Aortic smooth muscle cell (primary cell): ENCODE measurements around the gene PRDM5. TPM values are rescaled to one million over a fixed set of nuclear protein-coding genes. Genes with fewer than 3 reads are reported as not detected.

Source experiments
- total RNA-seq: library from RNA; depleted of rRNA; stranded (reverse); fragments of >200 nt; gene quantifications from 2 replicates; pipeline ENCODE4 v1.2.3, GENCODE V29; 2014

PRDM5 gene
- total RNA-seq: 13.1 and 13.4 TPM in 2 replicates

DNA sequence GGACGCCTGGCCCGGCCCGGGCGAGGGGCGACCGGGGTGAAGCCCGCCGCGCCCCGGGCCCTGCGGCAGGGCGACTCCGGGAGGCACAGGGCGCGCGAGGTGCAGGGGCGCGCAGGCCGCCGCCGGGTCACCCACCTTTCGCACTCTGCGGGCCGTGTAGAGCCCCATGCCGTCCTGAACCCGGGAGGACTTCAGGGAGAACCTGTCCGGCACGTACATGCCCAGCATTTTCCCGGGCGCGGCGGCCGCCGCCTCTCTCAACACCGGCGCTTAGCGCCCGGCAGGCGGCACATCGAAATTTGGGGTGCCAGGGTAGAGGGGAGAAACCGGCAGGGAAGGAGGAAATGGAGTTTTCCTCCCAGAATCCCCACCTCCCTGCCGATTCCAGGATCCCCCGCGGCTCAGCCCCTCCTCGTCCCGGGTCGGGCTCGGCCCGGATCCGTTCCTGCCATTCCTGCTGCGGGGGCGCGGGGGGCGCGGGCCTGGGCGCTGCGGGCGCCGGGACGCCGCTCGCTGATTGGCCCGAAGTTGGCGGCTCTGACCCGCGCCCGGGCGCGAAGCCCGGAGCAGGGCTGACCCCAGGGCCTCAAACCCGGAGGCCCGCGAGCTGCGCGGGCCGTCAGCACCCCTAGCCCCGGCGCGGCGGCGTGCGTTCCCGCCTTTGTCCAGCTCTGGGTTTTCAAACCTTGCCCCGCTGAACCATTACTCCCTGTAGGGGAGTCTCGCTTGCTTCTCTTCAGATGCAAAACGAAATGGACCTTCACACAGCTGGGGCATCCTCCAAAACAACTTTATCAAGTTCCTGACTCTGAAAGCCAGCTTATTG lies at the start of gene PRDM5:
TSS of gene PRDM5 (minus strand) at position 346 of the 826 bp plus-strand sequence. CDS start at position 228, 118 bp downstream.

Other genes with a start within 250 kb of the PRDM5 start
- gene NDNF, start 149.8 kb upstream of the PRDM5 start, total RNA-seq: 0.25 TPM in 1 of 2 replicates, not detected in the other
- 0.37 TPM in 1 of 2 replicates, not detected in the other for gene TNIP3, start 241.6 kb upstream of the PRDM5 start, total RNA-seq